ENCODE data around the gene TWIST2.

TWIST2 gene

DNA sequence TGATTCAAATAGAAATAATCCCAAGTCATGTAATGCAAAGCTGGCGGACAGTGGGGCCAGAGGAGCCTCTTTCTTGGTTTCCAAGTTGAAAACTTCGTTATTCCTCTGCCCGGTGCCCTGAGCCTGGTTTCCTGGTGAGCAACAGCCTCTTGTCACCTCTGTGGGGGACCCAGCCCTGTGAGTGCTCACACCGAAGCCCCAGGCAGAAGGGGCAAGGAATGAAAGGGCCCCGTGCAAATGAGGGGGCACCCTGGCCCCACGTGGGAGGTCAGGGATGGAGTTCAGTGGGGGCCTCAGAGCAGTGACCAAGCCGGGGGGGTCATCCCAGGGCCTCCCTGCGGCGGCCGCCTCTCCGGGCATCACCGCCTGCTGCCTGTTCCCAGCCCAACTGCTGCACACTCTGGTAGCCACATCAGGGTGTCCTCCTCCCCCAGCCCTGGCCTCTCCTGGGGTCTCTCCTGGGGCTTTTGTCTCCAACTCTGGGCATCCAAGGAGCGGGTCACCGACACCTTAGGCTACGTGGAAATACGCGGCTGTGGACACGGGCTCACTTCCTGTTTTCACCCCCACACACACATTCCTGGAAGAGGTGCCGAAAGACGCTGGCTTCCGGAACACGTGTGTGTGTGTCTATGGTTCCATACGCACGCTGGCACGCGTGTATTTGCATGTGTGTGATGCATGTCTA, 64.5 kb downstream of the TWIST2 start:
- H3K9me2 ChIP-seq (replicated peaks; ENCODE audit: low read depth, low read length) = no peaks in the 10 kb centered on the region
- H3K4me2 ChIP-seq (ENCODE audit: low read depth, low read length, poor library complexity, severe bottlenecking) = no peak overlapping the region
- H3F3A ChIP-seq (ENCODE audit: low read depth) = no peaks in the 10 kb centered on the region
- no peak overlapping the region for H2AFZ ChIP-seq (ENCODE audit: low read length)
- H3K4me3 ChIP-seq (ENCODE audit: low read length, poor library complexity, severe bottlenecking) = no peak overlapping the region
- no peaks in the 10 kb centered on the region for H3K4me1 ChIP-seq (ENCODE audit: insufficient read depth, low read length, poor library complexity, severe bottlenecking)
- no peaks in the 10 kb centered on the region for H3K36me3 ChIP-seq (ENCODE audit: insufficient read depth, low read length)
- H3K27me3 ChIP-seq (ENCODE audit: insufficient read depth, low read length, poor library complexity, severe bottlenecking) = no peaks in the 10 kb centered on the region
- TF ChIP-seq CTCF (conservative IDR thresholded peaks at IDR 0.05; ENCODE audit: low read length) (no peak), EZH2phosphoT487 (IDR thresholded peaks at IDR 0.05; ENCODE audit: borderline replicate concordance) (no peak)
- no peaks in the 10 kb centered on the region for H3K79me2 ChIP-seq (ENCODE audit: insufficient read depth, low read length)
- peaks cover 4% of the 10 kb centered on the region; the same call in 1 of the 2 replicates for H3K9me3 ChIP-seq (ENCODE audit: insufficient read depth, low read depth, low read length)
- H4K20me1 ChIP-seq (ENCODE audit: insufficient read depth, low read length, poor library complexity, severe bottlenecking) = no peaks in the 10 kb centered on the region
- H3K9ac ChIP-seq (ENCODE audit: low read depth, low read length, poor library complexity, severe bottlenecking) = no peak overlapping the region

- Histone ChIP-seq H3K27me3 (ENCODE audit: insufficient read depth, low read length, poor library complexity, severe bottlenecking) (no peaks in the 10 kb centered on the region), H3K4me1 (ENCODE audit: insufficient read depth, low read length, poor library complexity, severe bottlenecking) (no peaks in the 10 kb centered on the region), H3K79me2 (ENCODE audit: insufficient read depth, low read length) (no peaks in the 10 kb centered on the region), H3K9me2 (replicated peaks; ENCODE audit: low read depth, low read length) (no peaks in the 10 kb centered on the region), H3K4me2 (ENCODE audit: low read depth, low read length, poor library complexity, severe bottlenecking) (no peak overlapping the region), H3K36me3 (ENCODE audit: insufficient read depth, low read length) (no peaks in the 10 kb centered on the region), H4K20me1 (ENCODE audit: insufficient read depth, low read length, poor library complexity, severe bottlenecking) (no peaks in the 10 kb centered on the region), H3K9ac (ENCODE audit: low read depth, low read length, poor library complexity, severe bottlenecking) (no peak overlapping the region), H3K4me3 (ENCODE audit: low read length, poor library complexity, severe bottlenecking) (no peak overlapping the region), H3F3A (ENCODE audit: low read depth) (no peaks in the 10 kb centered on the region), H3K9me3 (ENCODE audit: insufficient read depth, low read depth, low read length) (peaks cover 4% of the 10 kb centered on the region; the same call in 1 of the 2 replicates), H2AFZ (ENCODE audit: low read length) (no peak overlapping the region)
- no peak for TF ChIP-seq CTCF (conservative IDR thresholded peaks at IDR 0.05; ENCODE audit: low read length)
- TF ChIP-seq EZH2phosphoT487 (IDR thresholded peaks at IDR 0.05; ENCODE audit: borderline replicate concordance) = no peak
These were observed 65.3 kb downstream of the TWIST2 start for GRCh38 chr2:238912916-238913875.

DNA sequence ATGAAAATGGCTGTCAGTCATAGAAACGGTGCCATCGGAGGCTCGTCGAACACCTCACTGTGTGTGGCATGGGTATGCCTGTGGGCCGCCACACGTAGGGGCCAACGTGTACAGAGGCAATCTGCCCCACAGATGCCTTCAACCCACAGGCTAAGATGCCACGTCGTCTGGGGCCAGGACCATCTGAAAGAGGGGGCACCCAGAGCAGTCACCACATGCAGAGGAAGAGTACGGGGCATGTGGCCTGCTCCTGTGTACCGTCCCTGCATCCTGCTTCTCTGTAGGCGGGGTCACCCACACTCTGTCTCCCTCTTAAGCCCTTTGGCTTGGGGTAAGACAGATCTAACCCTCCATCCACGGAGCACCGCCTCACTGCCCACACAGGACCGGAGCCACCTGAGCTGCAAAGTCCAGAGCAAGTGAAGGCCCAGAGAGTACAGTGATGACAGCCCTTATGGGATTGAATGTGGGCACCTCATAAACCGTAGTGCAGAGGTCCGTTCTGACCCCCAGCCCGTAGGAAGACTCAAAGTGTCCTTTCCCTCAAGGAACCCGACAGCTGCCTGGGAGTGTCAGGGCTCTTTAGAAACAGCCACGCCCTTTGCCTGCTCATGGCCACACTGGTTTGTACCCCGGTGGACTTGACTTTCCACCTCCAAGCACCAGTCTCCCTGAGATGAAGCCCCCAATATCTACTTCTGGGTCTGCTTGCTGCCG, 66.2 kb downstream of the TWIST2 start:
- Histone ChIP-seq H3K79me2 (ENCODE audit: insufficient read depth, low read length) (no peaks in the 10 kb centered on the region), H2AFZ (ENCODE audit: low read length) (no peak overlapping the region), H3K4me2 (ENCODE audit: low read depth, low read length, poor library complexity, severe bottlenecking) (no peak overlapping the region), H3K4me1 (ENCODE audit: insufficient read depth, low read length, poor library complexity, severe bottlenecking) (no peaks in the 10 kb centered on the region), H3K9me3 (ENCODE audit: insufficient read depth, low read depth, low read length) (peaks cover 4% of the 10 kb centered on the region; the same call in 1 of the 2 replicates), H3K4me3 (ENCODE audit: low read length, poor library complexity, severe bottlenecking) (no peak overlapping the region), H3K27me3 (ENCODE audit: insufficient read depth, low read length, poor library complexity, severe bottlenecking) (no peaks in the 10 kb centered on the region), H3F3A (ENCODE audit: low read depth) (no peaks in the 10 kb centered on the region), H3K9me2 (replicated peaks; ENCODE audit: low read depth, low read length) (no peaks in the 10 kb centered on the region), H3K36me3 (ENCODE audit: insufficient read depth, low read length) (no peaks in the 10 kb centered on the region), H4K20me1 (ENCODE audit: insufficient read depth, low read length, poor library complexity, severe bottlenecking) (no peaks in the 10 kb centered on the region), H3K9ac (ENCODE audit: low read depth, low read length, poor library complexity, severe bottlenecking) (no peak overlapping the region)
- TF ChIP-seq CTCF (conservative IDR thresholded peaks at IDR 0.05; ENCODE audit: low read length) (no peak), EZH2phosphoT487 (IDR thresholded peaks at IDR 0.05; ENCODE audit: borderline replicate concordance) (no peak)

Measured in Loucy (cell line).